ENCODE data around the gene PRRC2B. TPM values are rescaled to one million over a fixed set of nuclear protein-coding genes. Genes with fewer than 3 reads are reported as not detected.

Gene PRRC2B
- total and polyA plus RNA-seq, 2 of the 13 experiments (the other 11 are each of a cell fraction or from before 2014, with no cell fraction given), result 20.8 to 37.4 TPM

- no peak overlapping the region for H2AFZ ChIP-seq (ENCODE audit: low read length)
- no peak for FAIRE-seq
- 0 out of 5 replicates have a peak, but pooled peaks cover 0 to 6% of the 10 kb centered on the region in 2 experiments for H3K36me3 ChIP-seq (replicated peaks in 1 of 2; ENCODE audit: control insufficient read depth in 1 of 2, insufficient read depth in 2 of 2, low read length in 2 of 2)
- H3K4me3 ChIP-seq (replicated peaks in 1 of 3; ENCODE audit: insufficient read depth in 1 of 3, low read depth in 2 of 3, low read length in 3 of 3), result no peak overlapping the region
- H3K9me3 ChIP-seq (ENCODE audit: low read length), result no peaks in the 10 kb centered on the region
- H3K79me2 ChIP-seq (ENCODE audit: insufficient read depth, low read length), result peaks cover 95% of the 10 kb centered on the region
- no peak for DNase-seq (ENCODE audit: low spot score)
- H3K4me1 ChIP-seq (ENCODE audit: insufficient read depth, low read length), result peaks cover 100% of the 10 kb centered on the region
- no TSS peak for BruUV-seq (replicated peaks)
- no peak for ATAC-seq
- peak overlapping the region; percentile 28; the same call in 1 of the 2 replicates for H3K4me2 ChIP-seq (ENCODE audit: low read depth, low read length)
- in situ Hi-C loops (cut with HindIII; ENCODE audit: extremely low pct_ligation_motif_present, low pct_unique_long_range_greater_than_20kb) (no loop called here), intact Hi-C loops (cut with micrococcal nuclease; ENCODE audit: unreplicated experiment) (no loop called here)
- H3K27ac ChIP-seq (ENCODE audit: extremely low read length, insufficient read depth, low read length), result no peak overlapping the region
- ChIA-PET POLR2A (no interaction called here), CTCF (ENCODE audit: low intra/inter-chr PET ratio, low total read pairs) (no interaction called here)
- no peak overlapping the region for H3K9ac ChIP-seq (ENCODE audit: insufficient read depth, low read depth, low read length)
- no peak for TF ChIP-seq SMAD3 (CRISPR knock-in tag; IDR thresholded peaks at IDR 0.05)
- TF ChIP-seq MLX (CRISPR knock-in tag; IDR thresholded peaks at IDR 0.05), result no peak
- TF ChIP-seq ZBTB20 (CRISPR knock-in tag; IDR thresholded peaks at IDR 0.05; ENCODE audit: borderline replicate concordance, low read depth), result no peak
- no peak for TF ChIP-seq RBM39 (IDR thresholded peaks at IDR 0.05; ENCODE audit: low read depth, low read length, poor library complexity, severe bottlenecking)
- no peak for TF ChIP-seq ZSCAN20 (CRISPR knock-in tag; IDR thresholded peaks at IDR 0.05; ENCODE audit: borderline replicate concordance)
- TF ChIP-seq SP4 (CRISPR knock-in tag; IDR thresholded peaks at IDR 0.05), result no peak
- TF ChIP-seq, protein P1, sequence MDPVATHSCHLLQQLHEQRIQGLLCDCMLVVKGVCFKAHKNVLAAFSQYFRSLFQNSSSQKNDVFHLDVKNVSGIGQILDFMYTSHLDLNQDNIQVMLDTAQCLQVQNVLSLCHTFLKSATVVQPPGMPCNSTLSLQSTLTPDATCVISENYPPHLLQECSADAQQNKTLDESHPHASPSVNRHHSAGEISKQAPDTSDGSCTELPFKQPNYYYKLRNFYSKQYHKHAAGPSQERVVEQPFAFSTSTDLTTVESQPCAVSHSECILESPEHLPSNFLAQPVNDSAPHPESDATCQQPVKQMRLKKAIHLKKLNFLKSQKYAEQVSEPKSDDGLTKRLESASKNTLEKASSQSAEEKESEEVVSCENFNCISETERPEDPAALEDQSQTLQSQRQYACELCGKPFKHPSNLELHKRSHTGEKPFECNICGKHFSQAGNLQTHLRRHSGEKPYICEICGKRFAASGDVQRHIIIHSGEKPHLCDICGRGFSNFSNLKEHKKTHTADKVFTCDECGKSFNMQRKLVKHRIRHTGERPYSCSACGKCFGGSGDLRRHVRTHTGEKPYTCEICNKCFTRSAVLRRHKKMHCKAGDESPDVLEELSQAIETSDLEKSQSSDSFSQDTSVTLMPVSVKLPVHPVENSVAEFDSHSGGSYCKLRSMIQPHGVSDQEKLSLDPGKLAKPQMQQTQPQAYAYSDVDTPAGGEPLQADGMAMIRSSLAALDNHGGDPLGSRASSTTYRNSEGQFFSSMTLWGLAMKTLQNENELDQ (CRISPR knock-in tag; IDR thresholded peaks at IDR 0.05; ENCODE audit: borderline replicate concordance), result no peak
- TF ChIP-seq ZNF792 (CRISPR knock-in tag; IDR thresholded peaks at IDR 0.05), result no peak
- no peak for TF ChIP-seq ZNF687 (CRISPR knock-in tag; IDR thresholded peaks at IDR 0.05)
- TF ChIP-seq MED1 (CRISPR knock-in tag; IDR thresholded peaks at IDR 0.05), result no peak
- no peak for TF ChIP-seq ZNF282 (IDR thresholded peaks at IDR 0.05; ENCODE audit: partially characterized antibody)
- TF ChIP-seq ZNF207 (IDR thresholded peaks at IDR 0.05; ENCODE audit: borderline replicate concordance), result no peak
- TF ChIP-seq, protein P2, sequence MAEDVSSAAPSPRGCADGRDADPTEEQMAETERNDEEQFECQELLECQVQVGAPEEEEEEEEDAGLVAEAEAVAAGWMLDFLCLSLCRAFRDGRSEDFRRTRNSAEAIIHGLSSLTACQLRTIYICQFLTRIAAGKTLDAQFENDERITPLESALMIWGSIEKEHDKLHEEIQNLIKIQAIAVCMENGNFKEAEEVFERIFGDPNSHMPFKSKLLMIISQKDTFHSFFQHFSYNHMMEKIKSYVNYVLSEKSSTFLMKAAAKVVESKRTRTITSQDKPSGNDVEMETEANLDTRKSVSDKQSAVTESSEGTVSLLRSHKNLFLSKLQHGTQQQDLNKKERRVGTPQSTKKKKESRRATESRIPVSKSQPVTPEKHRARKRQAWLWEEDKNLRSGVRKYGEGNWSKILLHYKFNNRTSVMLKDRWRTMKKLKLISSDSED (CRISPR knock-in tag; IDR thresholded peaks at IDR 0.05), result no peak
- no peak for TF ChIP-seq ZNF124 (CRISPR knock-in tag; IDR thresholded peaks at IDR 0.05)
- H4K20me1 ChIP-seq (ENCODE audit: insufficient read depth, low read length), result peaks cover 83% of the 10 kb centered on the region
- 67% methylated on average over 7 of the region's 7 CpGs for WGBS (ENCODE audit: low lambda C conversion rate)
- H3K27me3 ChIP-seq (ENCODE audit: control insufficient read depth in 1 of 2, insufficient read depth in 2 of 2, low read length in 2 of 2), result no peaks in the 10 kb centered on the region
These were observed 15.6 kb downstream of the PRRC2B start for GRCh38 chr9:131409458-131409992.
